Panc1 (cell line): ENCODE measurements around the gene ADSL. TPM values are rescaled to one million over a fixed set of nuclear protein-coding genes. Genes with fewer than 3 reads are reported as not detected.

Experiments
- ATAC-seq: fragments of 200-7000 bp; cut with Tn5 transposase; 2 replicates; pipeline ENCODE4 v1.9.1; 2020; ENCODE audit warnings: mild to moderate bottlenecking, moderate library complexity
- BruUV-seq: library from RNA; stranded (reverse); fragments of 400-500 nt; replicated peaks from 2 replicates; lab custom pipeline; 2021; lab: Mats Ljungman, UMichigan
- CTCF ChIA-PET: fragments of 300-600 bp; sonication (Branson Sonifier 250); formaldehyde crosslinking; loops from one replicate; lab custom pipeline; 2022; ENCODE audit warnings: antibody characterized with exemption; lab: Charles Lee
- POLR2A ChIA-PET: fragments of 300-600 bp; sonication (Branson Sonifier 250); formaldehyde crosslinking; loops from one replicate; lab custom pipeline; 2022; ENCODE audit warnings: antibody characterized with exemption; lab: Charles Lee
- DNase-seq: peaks from one replicate; pipeline ENCODE4 v3.0.0-alpha.2; 2010; ENCODE audit warnings: low read depth, low spot score
- H3K27ac ChIP-seq: 2 replicates; pipeline ENCODE4 v1.5.1; 2011; ENCODE audit warnings: mild to moderate bottlenecking, low read length, inconsistent platforms
- H3K27me3 ChIP-seq: fragments of 200-500 bp; sonication (Bioruptor generic); 2 replicates; pipeline ENCODE4 v1.6.0; 2014; ENCODE audit warnings: low read length, inconsistent platforms; ENCODE audit not compliant: control insufficient read depth, insufficient read depth
- H3K36me3 ChIP-seq: fragments of 200-500 bp; sonication (Bioruptor generic); 2 replicates; pipeline ENCODE4 v1.5.1; 2014; ENCODE audit warnings: inconsistent platforms, mild to moderate bottlenecking, low read length, moderate library complexity; ENCODE audit not compliant: control insufficient read depth, insufficient read depth
- H3K4me1 ChIP-seq: 2 replicates; pipeline ENCODE4 v1.5.1; 2011; ENCODE audit warnings: inconsistent platforms, mild to moderate bottlenecking, low read length, moderate library complexity; ENCODE audit not compliant: control insufficient read depth, insufficient read depth
- H3K4me3 ChIP-seq, 2 experiments: 2 replicates each; pipeline ENCODE4 v1.5.1; 2011 to 2012; ENCODE audit warnings: low read depth in 2 of 2, low read length in 2 of 2, mild to moderate bottlenecking in 2 of 2, inconsistent platforms in 1 of 2, moderate library complexity in 1 of 2
- H3K9me3 ChIP-seq: fragments of 200-500 bp; sonication (Bioruptor generic); 2 replicates; pipeline ENCODE4 v1.5.1; 2014; ENCODE audit warnings: low read depth, mild to moderate bottlenecking, inconsistent platforms, low read length, moderate library complexity; ENCODE audit not compliant: control insufficient read depth, insufficient read depth
- CTCF ChIP-seq: fragments of 450-650 bp; IDR thresholded peaks from 2 replicates; pipeline ENCODE4 v1.5.1; 2017; ENCODE audit warnings: mild to moderate bottlenecking
- POLR2AphosphoS5 ChIP-seq: IDR thresholded peaks from 2 replicates; pipeline ENCODE4 v1.6.1; 2012; ENCODE audit warnings: mild to moderate bottlenecking, low read depth, low read length, moderate library complexity
- REST ChIP-seq, 2 experiments: IDR thresholded peaks; 2 replicates each; pipeline ENCODE4 v1.6.1; 2011 to 2012; ENCODE audit warnings: low read depth in 2 of 2, control low read depth in 1 of 2, low read length in 1 of 2, mild to moderate bottlenecking in 1 of 2, moderate library complexity in 1 of 2; ENCODE audit not compliant: insufficient read depth in 1 of 2
- SIN3A ChIP-seq: IDR thresholded peaks from 2 replicates; pipeline ENCODE4 v1.6.1; 2012; ENCODE audit warnings: low read depth, mild to moderate bottlenecking, low read length, moderate library complexity, borderline replicate concordance; ENCODE audit not compliant: insufficient read depth
- TCF7L2 ChIP-seq: IDR thresholded peaks from 2 replicates; pipeline ENCODE4 v1.6.1; 2011; ENCODE audit warnings: mild to moderate bottlenecking, low read depth, low read length, inconsistent platforms
- in situ Hi-C: cut with HindIII; loops from 2 replicates; pipeline ENCODE4 v1.10.0; 2016; ENCODE audit warnings: low sequenced_read_pairs, low pct_unique_long_range_greater_than_20kb
- intact Hi-C: fragments of 100-400 bp; cut with micrococcal nuclease; formaldehyde crosslinking; loops from one replicate; pipeline ENCODE4 v1.10.0; 2022; ENCODE audit not compliant: unreplicated experiment
- total RNA-seq: library from RNA; stranded (reverse); gene quantifications from one replicate; pipeline ENCODE4 v1.2.1, GENCODE V29; 2021; ENCODE audit not compliant: unreplicated experiment

The ADSL gene
- total RNA-seq, 1 experiment from 2014 or later, result 107 TPM

GRCh38 chr22:40418366-40419201, 72.3 kb downstream of the ADSL start:
- BruUV-seq, result no TSS peak
- no peaks in the 10 kb centered on the region for H3K4me1 ChIP-seq
- no peak for ATAC-seq
- POLR2A ChIA-PET, result no interaction called here
- intact Hi-C loops, result no loop called here
- no peak overlapping the region for H3K4me3 ChIP-seq
- no peak for DNase-seq
- in situ Hi-C loops, result no loop called here
- no peaks in the 10 kb centered on the region for H3K9me3 ChIP-seq
- H3K27ac ChIP-seq, result no peak overlapping the region
- CTCF ChIA-PET, result no interaction called here
- no peak for TF ChIP-seq TCF7L2
- no peak for TF ChIP-seq CTCF
- no peak for TF ChIP-seq SIN3A
- no peak for TF ChIP-seq REST (IDR thresholded peaks at IDR 0.05; ENCODE audit: insufficient read depth in 1 of 2, low read depth in 2 of 2, low read length in 1 of 2)
- TF ChIP-seq POLR2AphosphoS5, result no peak
- no peaks in the 10 kb centered on the region for H3K36me3 ChIP-seq
- H3K27me3 ChIP-seq, result no peaks in the 10 kb centered on the region

- POLR2A ChIA-PET, result no interaction called here
- in situ Hi-C loops (no loop called here), intact Hi-C loops (no loop called here)
- no peaks in the 10 kb centered on the region for H3K4me1 ChIP-seq
- no peak overlapping the region for H3K27ac ChIP-seq
- TF ChIP-seq POLR2AphosphoS5, result no peak
- no peak for TF ChIP-seq SIN3A
- TF ChIP-seq REST (IDR thresholded peaks at IDR 0.05; ENCODE audit: insufficient read depth in 1 of 2, low read depth in 2 of 2, low read length in 1 of 2), result no peak
- TF ChIP-seq TCF7L2, result no peak
- no peak for TF ChIP-seq CTCF
- no peaks in the 10 kb centered on the region for H3K36me3 ChIP-seq
- no peaks in the 10 kb centered on the region for H3K27me3 ChIP-seq
- no TSS peak for BruUV-seq
- no peaks in the 10 kb centered on the region for H3K9me3 ChIP-seq
- CTCF ChIA-PET, result no interaction called here
- ATAC-seq, result no peak
- no peak for DNase-seq
- no peak overlapping the region for H3K4me3 ChIP-seq
Observed at GRCh38 chr22:40419718-40420117, 73.4 kb downstream of the ADSL start.
